KMS-11 (cell line): ENCODE measurements around the gene INO80E.

Source experiments
- H2AFZ ChIP-seq: fragments of 200-600 bp; sonication (generic); 2 replicates; pipeline ENCODE4 v1.6.1; 2016; ENCODE audit warnings: antibody characterized with exemption, mixed run types, low read depth
- H3K27ac ChIP-seq: fragments of 200-600 bp; sonication (generic); 2 replicates; pipeline ENCODE4 v1.6.1; 2016; ENCODE audit warnings: mild to moderate bottlenecking, mixed run types
- H3K27me3 ChIP-seq: fragments of 200-600 bp; sonication (generic); 2 replicates; pipeline ENCODE4 v1.6.1; 2017; ENCODE audit warnings: mild to moderate bottlenecking, low read depth, mixed run types, moderate library complexity; ENCODE audit not compliant: insufficient read depth
- H3K36me3 ChIP-seq: fragments of 200-600 bp; sonication (generic); 2 replicates; pipeline ENCODE4 v1.6.1; 2017; ENCODE audit warnings: mild to moderate bottlenecking, mixed run types; ENCODE audit not compliant: insufficient read depth
- H3K4me1 ChIP-seq: fragments of 200-600 bp; sonication (generic); 2 replicates; pipeline ENCODE4 v1.6.1; 2016; ENCODE audit warnings: mild to moderate bottlenecking, low read depth, mixed run types; ENCODE audit not compliant: poor library complexity, severe bottlenecking
- H3K4me2 ChIP-seq: fragments of 200-600 bp; sonication (generic); 2 replicates; pipeline ENCODE4 v1.7.0; 2016; ENCODE audit warnings: mild to moderate bottlenecking, mixed run types
- H3K4me3 ChIP-seq: fragments of 200-600 bp; sonication (generic); IDR thresholded peaks from 2 replicates; pipeline ENCODE4 v1.6.1; 2017; ENCODE audit warnings: low read depth, low read length, mixed read lengths; ENCODE audit not compliant: insufficient read depth
- H3K79me2 ChIP-seq: fragments of 200-600 bp; sonication (generic); 2 replicates; pipeline ENCODE4 v1.6.1; 2016; ENCODE audit warnings: low read depth, mixed run types; ENCODE audit not compliant: insufficient read depth
- H3K9ac ChIP-seq: fragments of 200-600 bp; sonication (generic); 2 replicates; pipeline ENCODE4 v1.6.1; 2016; ENCODE audit warnings: mild to moderate bottlenecking, mixed run types
- H4K20me1 ChIP-seq: fragments of 200-600 bp; sonication (generic); 2 replicates; pipeline ENCODE4 v1.6.1; 2016; ENCODE audit warnings: mild to moderate bottlenecking, mixed run types; ENCODE audit not compliant: insufficient read depth
- TF ChIP-seq, protein P1 (sequence below): fragments of 200-600 bp; sonication (generic); conservative IDR thresholded peaks from 2 replicates; pipeline ENCODE4 v1.6.1; 2017; ENCODE audit warnings: low read depth, mild to moderate bottlenecking, antibody characterized with exemption, low read length, moderate library complexity, mixed read lengths

Gene INO80E

DNA sequence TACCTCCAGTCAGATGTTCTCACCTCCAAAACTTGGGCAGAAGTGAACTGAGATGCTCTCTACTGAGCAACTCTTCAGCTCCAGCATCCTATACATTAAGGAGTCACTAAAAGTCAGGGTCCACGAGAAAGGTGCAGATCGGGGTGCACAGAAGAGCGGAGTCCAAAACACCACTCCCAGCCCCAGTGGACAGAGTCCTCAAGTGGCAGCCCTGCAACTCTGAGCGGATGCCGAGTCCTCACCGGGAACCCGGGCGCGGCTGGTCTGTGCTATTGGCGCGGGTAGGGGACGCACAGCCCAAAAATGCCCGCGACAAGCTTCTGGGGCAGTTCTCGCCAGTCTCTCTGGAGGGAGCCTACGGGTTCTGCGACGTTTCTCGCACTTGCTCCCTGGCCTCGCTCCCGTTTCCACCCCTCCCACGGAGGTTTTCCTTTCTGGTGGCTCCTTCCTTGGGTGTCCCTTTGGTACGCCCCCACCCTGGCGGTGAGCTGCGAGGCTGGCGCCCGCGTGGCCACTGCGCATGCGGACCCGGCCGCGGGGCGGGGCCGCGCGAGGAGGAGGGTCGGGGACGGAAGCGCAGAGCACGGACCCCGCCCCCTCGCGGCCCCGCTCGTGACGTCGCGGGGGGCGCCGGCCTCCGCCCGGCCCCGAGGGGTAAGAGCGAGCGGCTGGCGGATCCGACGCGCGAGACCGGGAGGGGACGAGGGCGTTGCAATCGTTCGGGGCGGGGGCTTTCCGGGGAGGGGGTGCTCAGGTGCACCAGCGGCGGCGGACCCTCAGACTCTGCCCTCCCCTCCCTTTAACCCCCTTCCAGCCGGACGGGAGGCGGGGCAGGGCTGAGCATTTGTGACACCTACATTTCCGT lies 34.3 kb upstream of the INO80E start, which contains the start of gene TMEM219:
TSS of gene TMEM219 (plus strand) at position 601 of the 865 bp plus-strand sequence. CDS start 1,065 bp downstream, outside the sequence.
- TF ChIP-seq, protein P1, sequence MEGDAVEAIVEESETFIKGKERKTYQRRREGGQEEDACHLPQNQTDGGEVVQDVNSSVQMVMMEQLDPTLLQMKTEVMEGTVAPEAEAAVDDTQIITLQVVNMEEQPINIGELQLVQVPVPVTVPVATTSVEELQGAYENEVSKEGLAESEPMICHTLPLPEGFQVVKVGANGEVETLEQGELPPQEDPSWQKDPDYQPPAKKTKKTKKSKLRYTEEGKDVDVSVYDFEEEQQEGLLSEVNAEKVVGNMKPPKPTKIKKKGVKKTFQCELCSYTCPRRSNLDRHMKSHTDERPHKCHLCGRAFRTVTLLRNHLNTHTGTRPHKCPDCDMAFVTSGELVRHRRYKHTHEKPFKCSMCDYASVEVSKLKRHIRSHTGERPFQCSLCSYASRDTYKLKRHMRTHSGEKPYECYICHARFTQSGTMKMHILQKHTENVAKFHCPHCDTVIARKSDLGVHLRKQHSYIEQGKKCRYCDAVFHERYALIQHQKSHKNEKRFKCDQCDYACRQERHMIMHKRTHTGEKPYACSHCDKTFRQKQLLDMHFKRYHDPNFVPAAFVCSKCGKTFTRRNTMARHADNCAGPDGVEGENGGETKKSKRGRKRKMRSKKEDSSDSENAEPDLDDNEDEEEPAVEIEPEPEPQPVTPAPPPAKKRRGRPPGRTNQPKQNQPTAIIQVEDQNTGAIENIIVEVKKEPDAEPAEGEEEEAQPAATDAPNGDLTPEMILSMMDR: peak; percentile 34; the same call in 1 of the 2 replicates
- Histone ChIP-seq H3K27ac (peak within 1 kb of the TSS; percentile 5; the same call in 1 of the 2 replicates), H4K20me1 (no peaks in the 10 kb centered on the region)

DNA sequence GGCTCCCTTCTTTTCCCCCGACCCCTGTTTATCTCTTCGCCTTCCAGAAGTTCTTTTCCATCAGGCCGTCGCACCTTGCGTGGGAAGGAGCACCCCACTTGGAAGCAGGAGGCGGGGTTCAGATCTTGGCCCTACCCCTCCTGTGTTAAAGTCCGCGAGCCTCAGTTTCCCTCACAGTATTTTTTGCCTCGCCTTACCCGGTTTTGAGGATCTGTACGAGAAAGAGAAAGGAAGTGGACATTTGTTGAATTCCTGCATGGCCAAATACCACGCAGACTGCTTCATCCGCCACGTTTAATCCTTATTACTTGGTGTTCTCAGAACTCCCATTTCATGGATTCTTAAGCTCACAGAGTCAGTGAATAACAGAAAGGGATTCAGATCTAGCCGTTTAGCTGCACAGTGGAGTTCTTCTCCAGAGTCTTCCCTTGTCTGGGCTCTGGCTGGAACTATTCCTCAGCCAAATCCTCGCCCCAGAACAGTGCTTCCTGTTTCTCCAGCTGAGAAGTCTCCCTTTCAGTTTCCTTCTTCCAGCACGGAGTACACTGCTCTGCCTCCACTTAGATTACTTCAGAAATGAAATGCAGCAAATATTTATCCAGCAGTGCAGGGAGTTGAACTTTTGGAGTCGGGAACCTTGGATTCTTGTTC lies 33.6 kb upstream of the INO80E start:
- no peak overlapping the region for H3K27ac ChIP-seq
- no peaks in the 10 kb centered on the region for H4K20me1 ChIP-seq
- peak overlapping the region; percentile 92 for H3K4me2 ChIP-seq
- no peaks in the 10 kb centered on the region for H3K27me3 ChIP-seq
- peak overlapping the region; percentile 98 for H2AFZ ChIP-seq
- H3K4me3 ChIP-seq: peak overlapping the region; percentile 25
- H3K36me3 ChIP-seq: no peaks in the 10 kb centered on the region
- peak overlapping the region; percentile 42; the same call in 1 of the 2 replicates for H3K9ac ChIP-seq
- peaks cover 16% of the 10 kb centered on the region for H3K4me1 ChIP-seq
- no peaks in the 10 kb centered on the region for H3K79me2 ChIP-seq
- TF ChIP-seq, protein P1: no peak

More for the DNA sequence above, 34.3 kb upstream of the INO80E start, which contains the start of gene TMEM219:
- Histone ChIP-seq H3K79me2 (no peaks in the 10 kb centered on the region), H3K9ac (peak within 1 kb of the TSS; percentile 42; the same call in 1 of the 2 replicates), H2AFZ (peak within 1 kb of the TSS; percentile 98), H3K27me3 (no peaks in the 10 kb centered on the region), H3K4me3 (peak within 1 kb of the TSS; percentile 42), H3K4me1 (peaks cover 16% of the 10 kb centered on the region), H3K36me3 (no peaks in the 10 kb centered on the region), H3K4me2 (peak within 1 kb of the TSS; percentile 92)

DNA sequence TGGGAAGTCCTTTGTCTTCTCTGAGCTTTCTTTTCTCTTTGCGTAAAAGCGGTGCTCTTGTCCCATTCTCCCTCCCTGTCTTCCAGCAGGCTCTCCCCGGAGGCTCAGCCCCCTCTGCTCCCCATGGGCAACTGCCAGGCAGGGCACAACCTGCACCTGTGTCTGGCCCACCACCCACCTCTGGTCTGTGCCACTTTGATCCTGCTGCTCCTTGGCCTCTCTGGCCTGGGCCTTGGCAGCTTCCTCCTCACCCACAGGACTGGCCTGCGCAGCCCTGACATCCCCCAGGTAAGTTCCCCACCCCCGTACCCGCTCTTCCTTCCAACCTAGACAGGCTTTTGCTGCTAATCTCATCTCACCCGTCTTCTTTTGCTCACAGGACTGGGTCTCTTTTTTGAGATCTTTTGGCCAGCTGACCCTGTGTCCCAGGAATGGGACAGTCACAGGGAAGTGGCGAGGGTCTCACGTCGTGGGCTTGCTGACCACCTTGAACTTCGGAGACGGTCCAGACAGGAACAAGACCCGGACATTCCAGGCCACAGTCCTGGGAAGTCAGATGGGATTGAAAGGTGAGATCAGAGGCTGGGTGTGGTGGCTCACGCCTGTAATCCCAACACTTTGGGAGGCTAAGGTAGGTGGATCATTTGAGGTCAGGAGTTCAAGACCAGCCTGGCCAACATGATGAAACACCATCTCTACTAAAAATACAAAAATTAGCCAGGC lies 32.9 kb upstream of the INO80E start:
- Histone ChIP-seq H4K20me1 (no peaks in the 10 kb centered on the region), H3K36me3 (no peaks in the 10 kb centered on the region), H3K4me3 (no peak overlapping the region), H3K27ac (no peak overlapping the region), H3K9ac (no peak overlapping the region), H3K4me2 (peak overlapping the region; percentile 92; the same call in 1 of the 2 replicates), H3K27me3 (no peaks in the 10 kb centered on the region), H3K4me1 (peaks cover 16% of the 10 kb centered on the region), H2AFZ (peak overlapping the region; percentile 98; the same call in 1 of the 2 replicates), H3K79me2 (no peaks in the 10 kb centered on the region)
- TF ChIP-seq, protein P1: no peak

DNA sequence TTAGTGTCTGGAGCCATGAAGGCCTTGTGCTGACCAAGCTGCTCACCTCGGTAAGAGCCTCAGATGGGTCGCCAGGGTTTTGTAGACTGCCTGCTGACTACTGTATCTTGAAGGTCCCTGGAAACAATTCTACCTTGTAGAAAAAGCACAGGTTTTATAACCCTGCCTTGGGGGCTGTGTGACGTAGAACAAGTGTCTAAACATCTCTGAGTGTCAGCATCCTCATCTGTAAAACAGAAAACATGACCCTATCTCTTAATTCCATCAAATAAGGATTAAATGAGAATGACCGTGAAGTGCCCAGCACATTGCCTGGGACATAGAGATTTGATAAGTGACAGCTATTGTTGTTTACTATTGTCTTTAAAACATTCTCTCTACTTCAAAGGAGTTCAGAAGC lies 27.8 kb upstream of the INO80E start:
- Histone ChIP-seq H3K9ac (no peak overlapping the region), H4K20me1 (no peaks in the 10 kb centered on the region), H2AFZ (no peak overlapping the region), H3K4me2 (no peak overlapping the region), H3K4me1 (peaks cover 3% of the 10 kb centered on the region), H3K79me2 (no peaks in the 10 kb centered on the region), H3K4me3 (no peak overlapping the region), H3K27me3 (no peaks in the 10 kb centered on the region), H3K36me3 (no peaks in the 10 kb centered on the region), H3K27ac (no peak overlapping the region)
- TF ChIP-seq, protein P1: no peak
